Loucy (cell line): ENCODE measurements around the gene OR5AU1.

Experiments
- H2AFZ ChIP-seq: fragments of 200-600 bp; sonication (generic); 2 replicates; pipeline ENCODE4 v1.6.0; 2016; ENCODE audit warnings: antibody characterized with exemption, mild to moderate bottlenecking, low read length, moderate library complexity
- H3F3A ChIP-seq: fragments of 200-600 bp; 2 replicates; pipeline ENCODE4 v1.6.0; 2016; ENCODE audit warnings: antibody characterized with exemption, low read depth, mild to moderate bottlenecking
- H3K27me3 ChIP-seq: fragments of 200-600 bp; sonication (generic); 2 replicates; pipeline ENCODE4 v1.6.1; 2014; ENCODE audit warnings: low read length, mild to moderate bottlenecking; ENCODE audit not compliant: insufficient read depth, poor library complexity, severe bottlenecking
- H3K36me3 ChIP-seq: fragments of 200-600 bp; sonication (generic); 2 replicates; pipeline ENCODE4 v1.6.1; 2016; ENCODE audit warnings: low read length; ENCODE audit not compliant: insufficient read depth
- H3K4me1 ChIP-seq: fragments of 200-600 bp; sonication (generic); 2 replicates; pipeline ENCODE4 v1.5.1; 2014; ENCODE audit warnings: low read length, mild to moderate bottlenecking; ENCODE audit not compliant: insufficient read depth, poor library complexity, severe bottlenecking
- H3K4me2 ChIP-seq: fragments of 200-600 bp; sonication (generic); 2 replicates; pipeline ENCODE4 v1.6.0; 2014; ENCODE audit warnings: antibody characterized with exemption, low read length, low read depth, mild to moderate bottlenecking; ENCODE audit not compliant: poor library complexity, severe bottlenecking
- H3K4me3 ChIP-seq: fragments of 200-600 bp; sonication (generic); 2 replicates; pipeline ENCODE4 v1.5.1; 2014; ENCODE audit warnings: low read length, mild to moderate bottlenecking, mixed read lengths; ENCODE audit not compliant: poor library complexity, severe bottlenecking
- H3K79me2 ChIP-seq: fragments of 200-600 bp; sonication (generic); 2 replicates; pipeline ENCODE4 v1.6.1; 2014; ENCODE audit warnings: low read length; ENCODE audit not compliant: insufficient read depth
- H3K9ac ChIP-seq: fragments of 200-600 bp; sonication (generic); 2 replicates; pipeline ENCODE4 v1.6.0; 2014; ENCODE audit warnings: mild to moderate bottlenecking, low read depth, low read length, moderate library complexity; ENCODE audit not compliant: poor library complexity, severe bottlenecking
- H3K9me2 ChIP-seq: fragments of 200-600 bp; sonication (generic); replicated peaks from 2 replicates; pipeline ENCODE4 v1.6.1; 2016; ENCODE audit warnings: low read depth, low read length, mixed read lengths
- H3K9me3 ChIP-seq: fragments of 200-600 bp; sonication (generic); 2 replicates; pipeline ENCODE4 v1.6.1; 2014; ENCODE audit warnings: mild to moderate bottlenecking, antibody characterized with exemption, low read length, low read depth; ENCODE audit not compliant: insufficient read depth
- H4K20me1 ChIP-seq: fragments of 200-600 bp; sonication (generic); 2 replicates; pipeline ENCODE4 v1.6.0; 2014; ENCODE audit warnings: antibody characterized with exemption, low read length, mild to moderate bottlenecking; ENCODE audit not compliant: insufficient read depth, poor library complexity, severe bottlenecking
- EZH2phosphoT487 ChIP-seq: fragments of 200-600 bp; IDR thresholded peaks from 2 replicates; pipeline ENCODE4 v1.6.1; 2018; ENCODE audit warnings: antibody characterized with exemption, mild to moderate bottlenecking, moderate library complexity, borderline replicate concordance
- TF ChIP-seq, protein P1 (sequence below): fragments of 200-600 bp; sonication (generic); conservative IDR thresholded peaks from 2 replicates; pipeline ENCODE4 v1.5.1; 2014; ENCODE audit warnings: mild to moderate bottlenecking, antibody characterized with exemption, low read length

Gene OR5AU1

DNA sequence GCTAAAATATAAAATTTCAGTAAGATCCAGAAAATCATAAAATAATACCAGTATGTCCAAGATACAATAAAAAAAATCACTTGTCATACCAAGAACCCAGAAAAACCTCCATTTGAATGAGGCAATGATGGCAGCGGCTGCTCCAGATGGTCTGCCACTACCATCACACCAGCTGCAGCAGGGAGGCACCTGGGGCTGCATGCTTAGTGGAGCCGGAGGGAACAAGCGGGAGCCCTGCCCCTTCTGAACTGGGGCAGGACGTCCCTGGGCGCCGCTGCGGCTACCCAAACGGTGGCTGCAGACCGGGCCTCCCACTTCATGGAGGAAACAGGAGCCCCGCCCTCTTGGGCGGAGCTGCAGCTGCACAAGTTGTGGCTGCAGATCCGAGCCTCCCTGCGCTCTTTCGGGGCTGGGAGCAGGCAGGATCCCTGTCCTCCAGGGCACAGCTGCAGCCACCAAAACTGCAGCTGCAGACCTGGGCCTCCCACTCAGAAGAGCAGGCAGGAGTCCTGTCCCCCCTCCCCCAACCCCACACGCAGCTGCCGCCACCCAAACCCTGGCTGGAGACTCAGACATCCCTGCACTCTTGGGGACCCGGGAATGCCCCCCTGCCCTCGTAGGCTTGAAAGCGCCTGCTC is 36.1 kb upstream of the OR5AU1 start:
- H3K27me3 ChIP-seq, result no peaks in the 10 kb centered on the region
- no peaks in the 10 kb centered on the region for H3K36me3 ChIP-seq
- TF ChIP-seq, protein P1, sequence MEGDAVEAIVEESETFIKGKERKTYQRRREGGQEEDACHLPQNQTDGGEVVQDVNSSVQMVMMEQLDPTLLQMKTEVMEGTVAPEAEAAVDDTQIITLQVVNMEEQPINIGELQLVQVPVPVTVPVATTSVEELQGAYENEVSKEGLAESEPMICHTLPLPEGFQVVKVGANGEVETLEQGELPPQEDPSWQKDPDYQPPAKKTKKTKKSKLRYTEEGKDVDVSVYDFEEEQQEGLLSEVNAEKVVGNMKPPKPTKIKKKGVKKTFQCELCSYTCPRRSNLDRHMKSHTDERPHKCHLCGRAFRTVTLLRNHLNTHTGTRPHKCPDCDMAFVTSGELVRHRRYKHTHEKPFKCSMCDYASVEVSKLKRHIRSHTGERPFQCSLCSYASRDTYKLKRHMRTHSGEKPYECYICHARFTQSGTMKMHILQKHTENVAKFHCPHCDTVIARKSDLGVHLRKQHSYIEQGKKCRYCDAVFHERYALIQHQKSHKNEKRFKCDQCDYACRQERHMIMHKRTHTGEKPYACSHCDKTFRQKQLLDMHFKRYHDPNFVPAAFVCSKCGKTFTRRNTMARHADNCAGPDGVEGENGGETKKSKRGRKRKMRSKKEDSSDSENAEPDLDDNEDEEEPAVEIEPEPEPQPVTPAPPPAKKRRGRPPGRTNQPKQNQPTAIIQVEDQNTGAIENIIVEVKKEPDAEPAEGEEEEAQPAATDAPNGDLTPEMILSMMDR, result no peak
- TF ChIP-seq EZH2phosphoT487, result no peak
- H3K4me2 ChIP-seq, result peak overlapping the region; percentile 47
- peaks cover 3% of the 10 kb centered on the region for H3K4me1 ChIP-seq
- no peaks in the 10 kb centered on the region for H3K9me2 ChIP-seq
- H3K9ac ChIP-seq, result peak overlapping the region; percentile 11
- no peaks in the 10 kb centered on the region for H3K79me2 ChIP-seq
- no peaks in the 10 kb centered on the region for H3K9me3 ChIP-seq
- H3K4me3 ChIP-seq, result peak overlapping the region; percentile 43
- H3F3A ChIP-seq, result no peaks in the 10 kb centered on the region
- peak overlapping the region; percentile 65 for H2AFZ ChIP-seq
- no peaks in the 10 kb centered on the region for H4K20me1 ChIP-seq

DNA sequence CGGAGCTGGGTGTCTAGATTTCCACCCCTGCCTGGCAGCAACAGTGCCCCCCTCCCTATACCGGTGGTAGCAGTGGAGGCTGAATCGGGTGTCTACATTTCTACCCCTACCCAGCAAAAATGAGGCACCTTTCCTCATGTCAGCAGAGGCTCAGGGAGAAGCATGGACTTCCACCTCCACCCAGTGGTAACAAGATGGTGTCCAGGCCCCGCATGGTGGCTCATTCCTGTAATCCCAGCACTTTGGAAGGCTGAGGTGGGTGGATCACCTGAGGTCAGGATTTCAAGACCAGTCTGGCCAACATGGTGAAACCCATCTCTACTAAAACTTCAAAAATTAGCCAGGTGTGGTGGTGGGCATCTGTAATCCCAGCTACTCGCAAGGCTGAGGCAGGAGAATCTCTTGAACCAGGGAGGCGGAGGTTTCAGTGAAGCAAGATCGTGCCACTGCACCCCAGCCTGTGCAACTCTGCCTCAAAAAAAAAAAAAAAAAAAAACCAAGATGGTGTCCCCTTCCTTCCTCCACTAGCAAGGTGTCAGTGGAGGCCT is 35.5 kb upstream of the OR5AU1 start:
- Histone ChIP-seq H4K20me1 (no peaks in the 10 kb centered on the region), H3F3A (no peaks in the 10 kb centered on the region), H3K4me1 (peaks cover 3% of the 10 kb centered on the region), H3K4me2 (peak overlapping the region; percentile 47), H3K27me3 (no peaks in the 10 kb centered on the region), H3K79me2 (no peaks in the 10 kb centered on the region), H3K36me3 (no peaks in the 10 kb centered on the region), H2AFZ (peak overlapping the region; percentile 65), H3K9me2 (no peaks in the 10 kb centered on the region), H3K9ac (peak overlapping the region; percentile 11), H3K4me3 (peak overlapping the region; percentile 43), H3K9me3 (no peaks in the 10 kb centered on the region)
- TF ChIP-seq, protein P1, result no peak
- TF ChIP-seq EZH2phosphoT487, result no peak

DNA sequence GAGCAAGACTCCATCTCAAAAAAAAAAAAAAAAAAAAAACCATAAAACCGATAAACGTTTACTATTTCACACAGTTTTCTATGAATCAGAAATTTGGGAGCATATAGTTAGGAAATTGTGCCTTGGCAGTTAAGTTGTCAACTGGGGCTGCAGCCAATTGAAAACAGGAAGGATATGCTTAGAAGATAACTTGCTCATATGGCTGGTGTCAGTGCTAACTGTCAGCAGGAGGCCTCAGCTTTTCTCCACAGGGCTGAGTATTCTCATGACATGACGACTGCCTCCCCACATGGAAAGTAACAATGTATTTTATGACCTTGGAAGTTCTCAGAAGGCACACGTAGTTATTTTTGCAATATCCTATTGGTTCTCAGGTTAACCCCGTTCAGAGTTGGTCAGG is 29.6 kb upstream of the OR5AU1 start:
- Histone ChIP-seq H3K79me2 (no peaks in the 10 kb centered on the region), H2AFZ (no peak overlapping the region), H3F3A (no peaks in the 10 kb centered on the region), H3K9ac (no peak overlapping the region), H3K4me1 (peaks cover 10% of the 10 kb centered on the region), H4K20me1 (no peaks in the 10 kb centered on the region), H3K36me3 (no peaks in the 10 kb centered on the region), H3K9me3 (no peaks in the 10 kb centered on the region), H3K4me2 (no peak overlapping the region), H3K9me2 (no peaks in the 10 kb centered on the region), H3K27me3 (no peaks in the 10 kb centered on the region), H3K4me3 (no peak overlapping the region)
- TF ChIP-seq, protein P1, result no peak
- TF ChIP-seq EZH2phosphoT487, result no peak
